GOT3 (cell line): ENCODE data around the gene NES.

Experiments used
- DNase-seq: peaks from one replicate; lab custom pipeline; 2025; ENCODE audit warnings: mixed read lengths; lab: John Stamatoyannopoulos, UW

Gene NES

GRCh38 chr1:156676820-156677615, at the start of gene NES:
NES (minus strand) TSS chr1:156677407; CDS start chr1:156677264, 143 bp downstream.
- DNase-seq = no peak

GRCh38 chr1:156726549-156727226, 49.5 kb upstream of the NES start:
- no peak for DNase-seq

GRCh38 chr1:156725683-156726280, 48.6 kb upstream of the NES start:
- DNase-seq = no peak

- no peak for DNase-seq
Measured at GRCh38 chr1:156721535-156721934, 44.3 kb upstream of the NES start.

GRCh38 chr1:156721131-156721530, 43.9 kb upstream of the NES start:
- DNase-seq = no peak

- DNase-seq = no peak
Measured at GRCh38 chr1:156717351-156717750, 40.1 kb upstream of the NES start.

GRCh38 chr1:156714830-156715229, 37.6 kb upstream of the NES start:
- DNase-seq = no peak

GRCh38 chr1:156712626-156713025, 35.4 kb upstream of the NES start:
- DNase-seq = no peak

- no peak for DNase-seq
Measured at GRCh38 chr1:156711011-156711817, 34.0 kb upstream of the NES start.

GRCh38 chr1:156709757-156710489, 32.7 kb upstream of the NES start:
- DNase-seq = no peak

GRCh38 chr1:156709031-156709430, 31.8 kb upstream of the NES start:
- no peak for DNase-seq

GRCh38 chr1:156708218-156708661, 31.0 kb upstream of the NES start:
- DNase-seq = no peak

GRCh38 chr1:156707417-156708217, 30.4 kb upstream of the NES start:
- DNase-seq = no peak

GRCh38 chr1:156706657-156707416, 29.6 kb upstream of the NES start:
- no peak for DNase-seq

GRCh38 chr1:156705918-156706656, 28.9 kb upstream of the NES start:
- no peak for DNase-seq

GRCh38 chr1:156705321-156705917, 28.2 kb upstream of the NES start, which contains the start of gene CRABP2:
CRABP2 (minus strand) TSS chr1:156705583; CDS start chr1:156705446, 137 bp downstream.
- no peak for DNase-seq

GRCh38 chr1:156704930-156705320, 27.7 kb upstream of the NES start:
- DNase-seq = peak; percentile 45

GRCh38 chr1:156704166-156704711, 27.0 kb upstream of the NES start:
- DNase-seq = no peak
